GM23338 (cell line): ENCODE measurements around the gene PARVB. TPM values are rescaled to one million over a fixed set of nuclear protein-coding genes. Genes with fewer than 3 reads are reported as not detected.

Experiments used
- ATAC-seq: fragments of 200-7000 bp; cut with Tn5 transposase; 3 replicates; pipeline ENCODE4 v1.9.1; 2020
- DNase-seq: peaks from one replicate; pipeline ENCODE4 v3.0.0-alpha.2; 2015; ENCODE audit warnings: low spot score
- H2AFZ ChIP-seq: fragments of 200-600 bp; sonication (generic); 2 replicates; pipeline ENCODE4 v1.8.0; 2016; ENCODE audit warnings: antibody characterized with exemption, mild to moderate bottlenecking, moderate library complexity
- H3F3A ChIP-seq: fragments of 200-600 bp; sonication (generic); replicated peaks from 2 replicates; pipeline ENCODE4 v1.8.0; 2017; ENCODE audit warnings: antibody characterized with exemption, mixed run types, low read depth
- H3K27ac ChIP-seq: fragments of 200-600 bp; sonication (generic); 2 replicates; pipeline ENCODE4 v1.6.1; 2016; ENCODE audit warnings: low read depth
- H3K27me3 ChIP-seq: fragments of 200-600 bp; sonication (generic); 2 replicates; pipeline ENCODE4 v1.8.0; 2016; ENCODE audit warnings: mild to moderate bottlenecking, mixed run types, moderate library complexity; ENCODE audit not compliant: insufficient read depth
- H3K36me3 ChIP-seq: fragments of 200-600 bp; sonication (generic); 2 replicates; pipeline ENCODE4 v1.8.0; 2016; ENCODE audit warnings: mild to moderate bottlenecking; ENCODE audit not compliant: insufficient read depth
- H3K4me1 ChIP-seq: fragments of 200-600 bp; sonication (generic); 2 replicates; pipeline ENCODE4 v1.8.0; 2016; ENCODE audit warnings: mild to moderate bottlenecking, moderate library complexity; ENCODE audit not compliant: insufficient read depth
- H3K4me2 ChIP-seq: fragments of 200-600 bp; sonication (generic); 2 replicates; pipeline ENCODE4 v1.7.1; 2017; ENCODE audit warnings: mixed run types
- H3K4me3 ChIP-seq: fragments of 200-600 bp; sonication (generic); 2 replicates; pipeline ENCODE4 v1.6.1; 2016; ENCODE audit warnings: mixed run types
- H3K79me2 ChIP-seq: fragments of 200-600 bp; sonication (generic); replicated peaks from 2 replicates; pipeline ENCODE4 v1.8.0; 2017; ENCODE audit warnings: mild to moderate bottlenecking; ENCODE audit not compliant: insufficient read depth
- H3K9me2 ChIP-seq: fragments of 200-600 bp; sonication (generic); 2 replicates; pipeline ENCODE4 v1.8.0; 2017; ENCODE audit not compliant: insufficient read depth
- H4K20me1 ChIP-seq: fragments of 200-600 bp; sonication (generic); replicated peaks from 2 replicates; pipeline ENCODE4 v1.8.0; 2017; ENCODE audit warnings: mild to moderate bottlenecking; ENCODE audit not compliant: insufficient read depth
- H3K27ac Mint-ChIP-seq: 2 replicates; pipeline ENCODE4 v1.8.0; 2020; ENCODE audit warnings: inconsistent platforms, mild to moderate bottlenecking, moderate library complexity, mixed read lengths
- H3K27me3 Mint-ChIP-seq: 3 replicates; pipeline ENCODE4 v1.8.0; 2022; ENCODE audit warnings: low read depth, mild to moderate bottlenecking, moderate library complexity, mixed read lengths, inconsistent platforms; ENCODE audit not compliant: insufficient read depth, poor library complexity
- H3K36me3 Mint-ChIP-seq: 3 replicates; pipeline ENCODE4 v1.8.0; 2021; ENCODE audit warnings: low read depth, mild to moderate bottlenecking, inconsistent platforms, moderate library complexity, mixed read lengths
- H3K4me1 Mint-ChIP-seq: 3 replicates; pipeline ENCODE4 v1.8.0; 2020; ENCODE audit warnings: mild to moderate bottlenecking, inconsistent platforms, mixed read lengths
- H3K4me3 Mint-ChIP-seq: 3 replicates; pipeline ENCODE4 v1.8.0; 2021; ENCODE audit warnings: moderate library complexity, mild to moderate bottlenecking, inconsistent platforms, mixed read lengths
- H3K9me3 Mint-ChIP-seq: 3 replicates; pipeline ENCODE4 v1.8.0; 2020; ENCODE audit warnings: moderate library complexity, mild to moderate bottlenecking, inconsistent platforms, mixed read lengths
- EZH2 ChIP-seq: fragments of 200-600 bp; sonication (generic); IDR thresholded peaks from one replicate; pipeline ENCODE4 v1.8.0; 2017; ENCODE audit warnings: antibody characterized with exemption, mild to moderate bottlenecking, low read depth; ENCODE audit not compliant: unreplicated experiment
- EZH2phosphoT487 ChIP-seq: fragments of 200-600 bp; sonication (generic); IDR thresholded peaks from one replicate; pipeline ENCODE4 v1.8.1; 2018; ENCODE audit warnings: antibody characterized with exemption; ENCODE audit not compliant: unreplicated experiment
- REST ChIP-seq: IDR thresholded peaks from one replicate; pipeline ENCODE4 v1.6.1; 2018; ENCODE audit warnings: antibody characterized with exemption; ENCODE audit not compliant: unreplicated experiment
- STAT1 ChIP-seq: IDR thresholded peaks from one replicate; pipeline ENCODE4 v1.6.1; 2016; ENCODE audit warnings: antibody characterized with exemption; ENCODE audit not compliant: unreplicated experiment
- ZNF331 ChIP-seq: fragments of 250-450 bp; sonication (Bioruptor Pico); IDR thresholded peaks from 2 replicates; pipeline ENCODE4 v1.5.0; 2020; ENCODE audit warnings: low read depth, mild to moderate bottlenecking, moderate library complexity
- ZNF462 ChIP-seq: fragments of 250-450 bp; sonication (Bioruptor Pico); IDR thresholded peaks from 2 replicates; pipeline ENCODE4 v1.5.0; 2020; ENCODE audit warnings: mild to moderate bottlenecking, moderate library complexity
- polyA plus RNA-seq: library from polyadenylated mRNA; unstranded; fragments of >200 nt; fragmentation: Nextera tagmentation; extraction: Ambion mirVana; gene quantifications from 2 replicates; pipeline ENCODE4 v1.2.1, GENCODE V29; 2016
- total RNA-seq: library from RNA; depleted of rRNA; stranded (reverse); fragments of >200 nt; shearing (Covaris generic); gene quantifications from 2 replicates; pipeline ENCODE4 v1.2.3, GENCODE V29; 2014

The PARVB gene
- total and polyA plus RNA-seq, 2 experiments from 2014 or later, result 4.3 to 7.7 TPM

GRCh38 chr22:44116755-44117684 is 92.9 kb downstream of the PARVB start (continued):
- TF ChIP-seq ZNF462 (CRISPR knock-in tag) (no peak), EZH2 (no peak), STAT1 (no peak)

GRCh38 chr22:44117746-44118145 is 93.6 kb downstream of the PARVB start:
- no peaks in the 10 kb centered on the region for H3K27me3 ChIP-seq
- peaks cover 7% of the 10 kb centered on the region for H3K4me1 Mint-ChIP-seq
- no peak overlapping the region for H3K4me3 Mint-ChIP-seq
- H3K9me3 Mint-ChIP-seq, result peaks cover 8% of the 10 kb centered on the region; the same call in 1 of the 3 replicates
- H3K36me3 Mint-ChIP-seq, result peaks cover 8% of the 10 kb centered on the region; the same call in 1 of the 3 replicates
- H4K20me1 ChIP-seq, result no peaks in the 10 kb centered on the region
- H3K27ac ChIP-seq, result no peak overlapping the region
- peaks cover 11% of the 10 kb centered on the region for H3K27me3 Mint-ChIP-seq
- no peak overlapping the region for H3K4me2 ChIP-seq
- H2AFZ ChIP-seq, result no peak overlapping the region
- H3K79me2 ChIP-seq, result no peaks in the 10 kb centered on the region
- no peak overlapping the region for H3K4me3 ChIP-seq
- H3F3A ChIP-seq, result no peaks in the 10 kb centered on the region
- no peak overlapping the region for H3K27ac Mint-ChIP-seq
- ATAC-seq (no peak), DNase-seq (no peak)
- no peaks in the 10 kb centered on the region for H3K36me3 ChIP-seq
- H3K4me1 ChIP-seq, result no peaks in the 10 kb centered on the region
- H3K9me2 ChIP-seq, result no peaks in the 10 kb centered on the region
- no peak for TF ChIP-seq ZNF331
- no peak for TF ChIP-seq REST
- no peak for TF ChIP-seq EZH2
- TF ChIP-seq EZH2phosphoT487, result no peak
